ENCODE data around the gene CNTFR.
"Not testable (repeated sequence)": the region's sequence is repeated elsewhere in the genome, so short reads cannot be mapped to it uniquely, and the experiment has no call there.

CNTFR gene

GRCh38 chr9:34589636-34590380 lies at the start of gene CNTFR:
Gene CNTFR, minus strand, starts transcription at chr9:34589724. Its CDS starts 20,743 bp downstream, at chr9:34568981.
- no peak for DNase-seq (ENCODE audit: low read depth)

GRCh38 chr9:34639322-34639721 lies 49.8 kb upstream of the CNTFR start:
- DNase-seq (ENCODE audit: low read depth): not testable (repeated sequence)

DNA sequence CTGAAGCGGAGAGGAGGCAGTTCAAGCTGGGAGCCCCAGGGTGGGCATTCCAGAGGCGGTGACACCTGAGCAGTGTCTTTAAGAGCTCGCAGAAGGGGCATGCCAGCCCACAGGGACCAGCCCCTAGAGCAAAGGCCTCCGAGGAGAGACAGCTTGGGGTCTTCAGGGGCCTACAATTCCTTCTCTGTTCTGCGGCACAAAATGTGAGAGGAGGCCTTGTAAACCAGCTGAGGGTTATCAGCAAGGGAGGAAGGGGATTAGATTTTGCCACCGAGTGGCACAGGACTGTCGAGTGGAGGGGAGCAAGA lies 48.6 kb upstream of the CNTFR start:
- no peak for DNase-seq (ENCODE audit: low read depth)

GRCh38 chr9:34637356-34638137 lies 48.0 kb upstream of the CNTFR start, which contains the start of gene SIGMAR1:
Gene SIGMAR1, minus strand, starts transcription at chr9:34637787. Its CDS starts 90 bp downstream, at chr9:34637697.
- DNase-seq (ENCODE audit: low read depth): peak; percentile 83

DNA sequence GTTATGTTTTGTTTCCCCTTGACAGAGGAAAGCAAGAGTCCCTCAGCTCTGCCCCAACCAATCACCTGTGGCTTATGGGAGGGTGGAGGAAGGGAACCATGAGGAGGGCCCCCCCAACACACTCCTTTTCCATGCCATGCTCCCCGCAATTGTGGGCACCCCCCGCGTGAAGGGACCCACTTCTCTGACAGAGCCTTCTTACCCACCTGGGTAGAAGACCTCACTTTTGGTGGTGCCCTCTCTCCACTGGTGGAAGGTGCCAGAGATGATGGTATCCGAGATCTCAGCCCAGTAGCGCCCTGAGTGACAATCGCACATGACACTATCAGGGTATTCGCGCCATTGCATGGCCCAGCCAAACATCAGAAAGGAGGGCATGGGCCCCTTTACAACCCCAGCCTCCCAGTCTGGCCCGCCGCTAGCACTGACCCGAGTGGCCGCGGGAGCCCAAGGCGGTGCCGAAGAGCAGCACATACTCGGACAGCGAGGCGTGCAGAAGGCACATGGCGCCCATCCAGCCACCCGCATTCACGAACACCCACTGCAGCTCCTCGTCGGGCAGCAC lies 47.3 kb upstream of the CNTFR start:
- DNase-seq (ENCODE audit: low read depth): no peak

DNA sequence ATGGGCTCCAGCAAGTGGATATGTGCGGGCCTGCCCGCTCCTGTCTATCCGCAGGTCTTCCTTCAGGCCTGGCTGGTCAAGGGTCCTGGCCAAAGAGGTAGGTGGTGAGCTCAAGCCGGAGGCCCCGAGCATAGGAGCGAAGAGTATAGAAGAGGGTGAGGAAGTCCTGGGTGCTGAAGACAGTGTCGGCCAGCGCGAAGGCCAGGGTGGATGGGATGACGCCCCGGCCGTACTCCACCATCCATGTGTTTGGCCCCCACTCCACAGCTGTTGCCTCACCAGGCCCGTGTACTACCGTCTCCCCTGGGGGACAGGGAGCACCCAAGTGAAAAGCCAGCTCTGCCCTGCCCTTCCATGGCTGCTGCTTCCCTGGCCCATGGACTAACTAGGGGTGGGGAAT lies 46.0 kb upstream of the CNTFR start:
- DNase-seq (ENCODE audit: low read depth): no peak

- DNase-seq (ENCODE audit: low read depth): no peak
Measured at GRCh38 chr9:34634551-34635248, 45.2 kb upstream of the CNTFR start.

DNA sequence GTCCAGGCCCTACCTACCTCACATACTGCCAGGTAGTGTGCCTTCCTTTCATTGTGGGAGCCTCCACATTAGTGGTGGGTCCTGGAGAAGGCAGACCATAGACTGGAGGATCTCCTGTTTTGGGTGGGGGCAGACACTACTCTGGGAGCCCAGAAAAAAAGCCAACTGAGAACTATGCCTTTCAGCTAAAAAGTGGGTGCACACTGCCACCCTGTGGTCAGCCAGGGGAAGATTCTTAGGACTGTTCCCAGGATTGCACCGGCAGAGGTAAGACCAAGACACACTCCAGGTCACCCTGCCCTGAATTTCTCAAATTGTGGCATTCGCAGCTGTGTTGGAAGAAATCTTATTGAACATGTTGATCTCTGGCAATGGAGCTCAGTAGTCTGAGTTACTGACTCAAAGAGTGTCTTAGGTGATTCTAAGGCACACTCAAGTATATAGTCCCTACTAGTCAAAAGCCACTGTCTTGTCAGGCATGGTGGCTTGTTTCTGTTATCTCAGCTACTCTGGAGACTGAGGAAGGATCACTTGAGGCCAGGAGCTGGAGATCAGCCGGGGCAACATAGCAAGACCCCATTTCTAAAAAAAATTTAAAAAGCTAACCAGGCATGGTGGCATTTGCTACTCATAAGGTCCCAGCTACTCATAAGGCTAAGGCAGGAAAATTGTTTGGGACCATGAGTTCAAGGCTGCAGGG lies 44.5 kb upstream of the CNTFR start:
- DNase-seq (ENCODE audit: low read depth): peak; percentile 57

- DNase-seq (ENCODE audit: low read depth): no peak
Measured at GRCh38 chr9:34633166-34633565, 43.6 kb upstream of the CNTFR start.

- no peak for DNase-seq (ENCODE audit: low read depth)
Measured at GRCh38 chr9:34630402-34631154, 41.1 kb upstream of the CNTFR start.

DNA sequence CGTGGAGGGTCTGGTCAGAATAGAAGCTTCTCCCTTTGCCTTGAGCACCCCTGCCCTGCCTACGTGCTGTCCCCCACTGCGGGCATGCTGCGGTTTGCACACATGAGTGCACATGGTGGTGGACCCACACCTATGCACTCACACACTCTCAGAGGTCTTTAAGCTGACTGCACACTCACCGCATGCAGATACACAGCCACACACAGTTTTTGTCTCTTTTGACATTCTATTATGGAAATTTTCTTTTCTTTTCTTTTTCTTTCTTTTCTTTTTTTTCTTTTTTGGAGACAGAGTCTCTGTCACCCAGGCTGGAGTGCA lies 39.9 kb upstream of the CNTFR start:
- no peak for DNase-seq (ENCODE audit: low read depth)

- DNase-seq (ENCODE audit: low read depth): no peak
Measured at GRCh38 chr9:34628656-34629490, 39.3 kb upstream of the CNTFR start, which contains the start of gene ARID3C. Gene ARID3C, minus strand, starts transcription at chr9:34629066. Its CDS starts 1,052 bp downstream, at chr9:34628014.

DNA sequence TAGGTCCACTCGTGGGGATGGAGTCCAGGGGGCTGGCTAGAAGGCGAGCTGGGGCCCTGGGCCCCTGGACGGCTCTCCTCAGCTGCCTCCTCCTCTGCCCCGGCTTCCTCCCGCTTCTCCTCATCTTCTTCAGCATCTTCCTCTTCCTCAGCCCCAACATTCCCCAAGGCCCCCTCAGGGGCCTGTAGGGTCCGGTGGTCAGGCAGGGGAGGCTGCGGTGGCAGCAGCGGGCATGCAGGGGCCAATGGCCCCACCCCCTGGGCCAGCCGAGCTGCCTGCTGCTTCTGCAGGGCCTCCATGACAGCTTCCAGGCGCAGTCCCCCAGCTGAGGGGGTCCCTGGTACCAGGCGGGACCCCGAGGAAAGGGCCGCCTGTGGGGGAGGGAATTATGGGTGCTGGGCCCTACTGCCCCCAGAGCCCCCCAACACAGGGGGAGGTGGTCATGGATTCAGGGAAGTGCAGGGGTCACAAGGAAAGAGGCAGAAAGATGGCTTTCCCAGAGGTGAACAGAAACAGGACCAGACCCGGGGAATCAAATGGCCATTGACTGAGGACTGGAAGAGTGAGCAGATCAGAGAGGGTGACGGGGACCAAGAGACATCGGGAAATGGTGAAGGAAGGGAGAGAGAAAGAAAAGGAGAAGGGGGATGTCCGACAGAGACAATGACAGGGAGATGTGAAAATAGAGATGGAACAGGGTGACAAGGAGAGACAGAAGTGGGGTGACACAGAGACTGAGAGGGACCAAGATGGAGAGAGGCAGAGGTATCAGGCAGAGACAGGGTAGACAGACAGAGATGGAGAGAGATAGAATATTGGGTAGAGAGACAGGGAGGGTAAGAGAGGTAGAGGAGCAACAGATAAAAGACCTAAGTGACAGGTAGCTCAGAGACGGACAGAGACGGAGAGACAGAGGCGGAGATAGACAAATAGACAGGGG lies 38.5 kb upstream of the CNTFR start:
- no peak for DNase-seq (ENCODE audit: low read depth)

- no peak for DNase-seq (ENCODE audit: low read depth)
Measured at GRCh38 chr9:34625186-34625486, 35.6 kb upstream of the CNTFR start.

DNA sequence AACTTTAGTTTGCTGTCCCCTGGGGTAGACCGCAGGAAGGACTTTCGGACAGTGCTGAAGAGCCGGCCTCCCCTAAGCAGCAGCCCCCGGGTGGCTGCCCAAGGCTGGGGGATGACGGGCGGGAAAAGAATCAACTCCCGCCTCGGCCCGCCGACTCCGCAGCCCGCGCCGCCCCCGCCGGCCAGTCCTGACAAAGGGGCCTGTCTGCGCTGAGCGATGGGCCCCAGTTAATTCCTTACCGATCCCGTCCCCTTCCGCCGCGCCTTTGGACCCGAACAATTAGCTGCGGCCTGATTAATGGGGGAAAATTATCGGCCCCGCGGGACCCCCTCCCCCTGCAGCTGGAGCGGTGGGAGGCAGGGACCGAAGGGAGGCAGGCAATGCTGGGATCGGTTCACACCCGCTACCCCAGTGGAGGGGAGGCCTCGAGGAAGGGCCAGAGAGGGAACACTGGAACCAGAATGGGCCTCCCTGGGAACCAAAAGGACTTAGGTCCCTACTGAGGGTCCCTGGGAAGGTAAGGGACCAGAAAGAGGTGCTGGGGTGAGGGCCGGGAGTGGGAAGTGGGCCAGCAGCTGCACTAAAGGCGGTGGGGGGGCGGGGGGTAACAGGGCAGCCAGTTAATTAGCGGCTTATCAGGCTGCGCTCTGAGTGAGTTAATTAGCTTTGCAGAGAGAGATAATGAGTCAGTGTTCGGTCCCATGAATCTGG lies 35.1 kb upstream of the CNTFR start:
- no peak for DNase-seq (ENCODE audit: low read depth)

DNA sequence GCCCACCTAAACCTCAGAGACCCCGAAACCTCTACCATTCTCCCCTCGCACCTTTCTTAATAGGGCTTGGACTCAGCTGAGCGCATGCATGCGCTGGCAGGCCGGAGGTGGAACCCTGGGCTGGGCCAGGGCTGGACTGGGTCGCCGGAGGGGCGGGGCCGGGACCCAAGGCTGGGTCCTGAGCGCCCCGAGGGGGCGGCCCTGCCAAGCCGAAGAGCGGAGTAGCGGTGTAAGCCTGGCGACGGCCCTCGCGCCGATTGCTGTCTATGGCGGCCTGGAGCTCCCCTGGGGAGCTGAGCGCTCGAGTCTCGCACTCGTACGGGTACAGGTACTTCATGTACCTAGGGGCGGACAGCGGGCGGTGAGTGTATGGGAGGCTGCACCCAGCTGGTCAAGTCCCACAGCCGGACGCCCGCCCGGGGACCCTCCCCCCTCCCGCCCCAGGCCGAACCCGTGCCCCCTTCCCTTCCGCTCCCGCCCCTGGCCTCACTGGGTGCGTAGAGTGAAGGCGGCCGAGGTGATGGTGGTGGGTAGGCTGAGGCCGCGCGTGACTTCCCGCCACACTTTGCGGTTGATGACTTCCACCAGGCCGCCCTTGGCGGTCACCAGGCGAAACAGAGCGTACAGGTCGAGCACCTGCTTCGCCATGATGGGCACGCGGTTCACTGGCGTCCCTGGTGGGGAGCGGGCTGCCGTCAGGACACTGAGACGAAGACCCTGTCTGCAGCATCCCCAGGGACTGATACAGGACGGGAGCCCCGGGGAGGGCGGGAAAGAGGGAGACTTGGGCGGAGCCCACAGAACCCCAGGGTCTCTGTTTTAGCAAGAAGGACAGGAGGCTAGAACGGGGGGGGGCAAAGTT lies 34.1 kb upstream of the CNTFR start:
- DNase-seq (ENCODE audit: low read depth): no peak

- DNase-seq (ENCODE audit: low read depth): peak; percentile 80
Measured at GRCh38 chr9:34620061-34620994, 30.8 kb upstream of the CNTFR start, which contains the start of gene DCTN3. Gene DCTN3, minus strand, starts transcription at chr9:34620495. Its CDS starts 31 bp downstream, at chr9:34620464.
